Measurements from ENCODE around the gene SLC51A.

GRCh38 chr3:196263819-196264218 is 47.5 kb downstream of the SLC51A start:
- TF ChIP-seq CTCF (conservative IDR thresholded peaks at IDR 0.05 in 1 of 2, IDR thresholded peaks at IDR 0.05 in 1 of 2; ENCODE audit: extremely low read depth in 1 of 2, insufficient read depth in 1 of 2, low read depth in 1 of 2, low read length in 2 of 2): no peak
- no peak for TF ChIP-seq EZH2 (IDR thresholded peaks at IDR 0.05; ENCODE audit: borderline replicate concordance, low read length)

All from mammary epithelial cell (primary cell).